PFSK-1 (cell line): Measurements from ENCODE around the gene APBA3.

Experiments
- FOXP2 ChIP-seq: optimal IDR thresholded peaks from 2 replicates; pipeline ENCODE3; 2011; ENCODE audit warnings: borderline replicate concordance, control low read depth, inconsistent platforms; ENCODE audit not compliant: insufficient read depth; ENCODE audit errors: extremely low read length, extremely low read depth
- POLR2AphosphoS5 ChIP-seq: IDR thresholded peaks from 2 replicates; pipeline ENCODE4 v1.6.1; 2012; ENCODE audit warnings: low read depth, mild to moderate bottlenecking, control low read depth, low read length, moderate library complexity
- REST ChIP-seq, 2 experiments: IDR thresholded peaks; 2 replicates each; pipeline versions ENCODE4 v1.6.1 to v1.8.0; 2011 to 2012; ENCODE audit warnings: low read depth in 2 of 2, low read length in 2 of 2, control low read depth in 1 of 2, inconsistent platforms in 1 of 2, mild to moderate bottlenecking in 1 of 2, moderate library complexity in 1 of 2; ENCODE audit not compliant: insufficient read depth in 1 of 2
- SIN3A ChIP-seq: IDR thresholded peaks from 2 replicates; pipeline ENCODE4 v1.6.1; 2012; ENCODE audit warnings: mild to moderate bottlenecking, low read length, moderate library complexity, borderline replicate concordance; ENCODE audit not compliant: insufficient read depth
- TAF1 ChIP-seq: IDR thresholded peaks from 2 replicates; pipeline ENCODE4 v1.6.1; 2012; ENCODE audit warnings: low read length, control low read depth, borderline replicate concordance; ENCODE audit not compliant: insufficient read depth

- TF ChIP-seq POLR2AphosphoS5 (no peak), TAF1 (no peak), REST (IDR thresholded peaks at IDR 0.05; ENCODE audit: insufficient read depth in 1 of 2, low read depth in 2 of 2, low read length in 2 of 2) (no peak), SIN3A (no peak), FOXP2 (no peak)
Measured at GRCh38 chr19:3725640-3726310, 35.7 kb downstream of the APBA3 start.
